ENCODE data around the gene NEURL1B.
"Not testable (repeated sequence)": the region's sequence is repeated elsewhere in the genome, so short reads cannot be mapped to it uniquely, and the experiment has no call there.

NEURL1B gene

DNA sequence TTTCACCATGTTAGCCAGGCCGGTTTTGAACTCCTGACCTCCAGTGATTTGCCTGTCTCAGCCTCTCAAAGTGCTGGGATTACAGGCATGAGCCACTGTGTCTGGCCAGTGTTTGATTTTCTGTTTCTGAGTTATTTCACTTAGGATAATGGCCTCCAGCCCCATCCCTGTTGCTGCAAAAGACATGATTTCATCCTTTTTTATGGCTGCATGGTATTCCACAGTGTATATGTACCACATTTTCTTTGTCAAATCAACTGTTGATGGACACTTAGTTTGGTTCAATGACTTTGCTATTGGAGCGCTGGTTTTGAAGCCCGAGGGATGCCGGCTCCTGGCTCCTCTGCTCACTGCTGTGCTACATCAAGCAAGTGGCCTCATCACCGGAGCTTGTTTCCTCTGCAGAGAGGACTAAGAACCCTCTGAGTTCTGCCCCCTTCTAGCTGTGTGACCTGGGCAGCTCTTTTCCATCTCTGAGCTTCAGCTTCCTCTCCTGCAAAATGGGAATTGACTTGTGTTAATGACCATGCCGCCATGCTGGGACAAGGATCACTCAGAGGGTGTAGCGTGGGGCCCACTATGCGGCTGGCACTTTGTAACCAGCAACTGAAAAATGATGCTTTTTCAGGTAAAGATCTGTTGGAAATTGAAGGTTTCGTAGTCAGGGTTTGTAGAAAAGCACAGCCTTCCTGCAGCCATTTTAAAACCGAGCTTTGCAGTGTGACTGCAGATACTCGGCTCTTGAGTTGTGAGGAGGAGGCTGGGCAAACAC lies 4.6 kb upstream of the NEURL1B start:
- no peak for DNase-seq

DNA sequence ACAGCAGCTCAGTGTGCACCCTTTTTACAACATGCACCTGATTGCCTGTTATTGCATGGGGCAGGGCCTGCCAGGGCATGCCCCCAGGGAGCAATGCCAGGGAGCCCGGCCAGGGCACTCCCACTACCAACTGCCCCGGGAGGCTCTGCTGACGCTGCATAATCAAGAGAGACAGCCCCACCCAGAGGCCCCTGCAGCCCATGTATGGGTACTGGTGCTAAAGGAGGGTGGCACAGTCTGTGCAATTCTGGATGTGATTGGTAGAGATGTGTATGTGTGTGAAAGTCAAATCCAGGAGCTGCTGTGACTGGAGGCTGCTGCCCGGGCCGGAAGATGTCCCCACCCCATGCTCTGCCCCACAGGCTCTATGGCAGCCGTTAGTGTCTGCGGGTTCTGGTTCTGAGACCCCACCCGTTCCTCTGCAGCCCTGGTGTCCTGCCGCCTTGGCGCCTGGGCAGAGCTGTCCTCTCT lies 3.9 kb upstream of the NEURL1B start:
- no peak for DNase-seq

DNA sequence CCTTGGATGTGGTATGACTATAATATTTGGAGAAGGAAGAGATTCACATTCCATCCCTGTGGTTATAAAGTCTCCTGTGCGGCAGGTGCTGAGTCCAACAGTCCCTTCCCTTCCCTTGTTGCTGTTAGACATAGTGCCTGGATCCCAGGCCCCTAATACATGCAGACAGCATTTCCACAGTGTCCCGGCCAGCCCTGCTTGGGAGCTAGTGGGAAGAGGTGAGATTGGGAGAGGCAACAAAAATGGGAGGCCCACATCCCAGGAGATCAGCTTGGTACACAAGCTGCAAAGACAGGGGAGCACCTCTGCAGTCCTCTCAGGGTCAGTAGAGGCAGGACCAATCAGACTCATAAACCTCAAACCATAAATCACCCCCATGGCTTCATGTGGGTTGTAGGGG lies 3.3 kb upstream of the NEURL1B start:
- no peak for DNase-seq

DNA sequence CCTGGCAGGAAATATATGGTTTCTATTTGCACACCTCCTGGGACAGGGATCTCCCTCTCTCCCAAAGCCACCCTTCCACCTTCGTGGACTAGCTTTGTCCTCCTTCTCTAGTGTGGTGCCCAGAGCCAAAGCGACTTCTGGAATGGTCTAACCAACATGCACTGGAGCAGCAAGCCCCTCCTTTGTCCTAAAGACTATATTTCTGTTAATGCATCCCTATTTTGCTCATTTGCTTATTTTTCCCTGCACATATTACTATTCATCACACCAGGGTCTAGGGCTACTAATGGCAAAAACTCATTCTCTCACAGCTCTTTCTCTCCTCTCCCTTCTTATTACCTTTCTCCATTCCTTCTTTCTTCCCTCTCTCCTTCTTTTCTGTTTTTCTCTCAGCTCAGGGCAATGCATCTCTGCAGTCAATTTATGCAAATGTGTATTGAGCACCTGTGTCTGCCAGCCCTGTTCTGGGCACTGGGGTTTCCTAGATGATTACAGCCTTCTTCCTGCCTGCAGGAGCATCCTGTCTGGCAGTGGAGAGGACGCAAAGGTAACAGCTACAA lies 2.8 kb upstream of the NEURL1B start:
- no peak for DNase-seq

DNA sequence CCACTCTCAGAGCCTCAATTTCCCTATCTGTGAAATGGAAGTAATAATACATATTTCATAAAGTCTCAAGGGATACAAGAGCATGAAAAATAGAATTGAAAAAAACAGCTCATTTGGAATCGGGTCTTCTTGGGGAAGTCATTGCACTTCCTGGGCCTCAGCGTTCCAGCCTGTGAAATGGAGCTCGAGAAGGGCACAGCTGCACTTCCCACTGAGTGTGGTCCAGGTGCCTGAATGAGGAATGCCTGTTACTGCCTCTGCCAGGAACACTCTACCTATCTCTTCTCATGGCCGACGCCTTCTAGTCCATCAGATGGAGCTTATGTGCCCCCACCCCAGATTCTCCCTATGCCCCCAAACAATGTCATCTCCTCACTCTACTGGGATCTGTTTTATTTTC lies 924 bp upstream of the NEURL1B start:
- no peak for DNase-seq

DNA sequence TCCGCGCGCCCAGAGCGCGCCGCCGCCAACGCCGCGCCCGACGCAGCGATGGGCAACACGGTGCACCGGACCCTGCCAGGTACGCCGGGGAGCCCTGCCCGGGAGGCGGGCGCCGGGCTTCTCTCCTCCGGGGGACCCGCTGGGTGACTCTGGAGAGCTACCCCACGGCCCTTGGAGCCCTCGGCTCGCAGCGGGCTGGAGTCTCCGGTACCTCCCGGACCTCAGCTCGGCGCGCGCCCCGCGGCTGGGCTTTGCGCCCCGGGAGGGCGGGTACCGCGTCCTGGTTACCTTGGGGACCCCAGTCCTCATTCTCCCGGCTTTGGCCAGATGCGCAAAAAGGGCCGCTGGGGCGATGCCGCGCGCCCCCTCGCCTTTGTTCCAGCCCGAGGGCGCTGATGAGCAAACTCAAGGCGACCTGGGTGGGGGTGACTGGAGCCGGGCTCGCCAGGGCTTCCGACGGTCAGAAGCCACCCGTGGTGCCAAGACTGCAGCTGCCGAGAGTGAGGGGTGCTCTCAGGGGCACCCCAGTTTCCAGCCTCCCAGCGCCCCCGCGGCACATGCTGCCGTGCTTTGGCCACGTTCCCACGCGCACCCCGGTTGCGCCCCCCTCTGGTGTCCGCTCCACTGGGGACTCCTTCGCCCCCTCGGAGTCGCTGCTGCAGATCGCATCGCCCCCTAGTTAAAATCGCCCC lies 442 bp downstream of the NEURL1B start:
- no peak for DNase-seq

DNA sequence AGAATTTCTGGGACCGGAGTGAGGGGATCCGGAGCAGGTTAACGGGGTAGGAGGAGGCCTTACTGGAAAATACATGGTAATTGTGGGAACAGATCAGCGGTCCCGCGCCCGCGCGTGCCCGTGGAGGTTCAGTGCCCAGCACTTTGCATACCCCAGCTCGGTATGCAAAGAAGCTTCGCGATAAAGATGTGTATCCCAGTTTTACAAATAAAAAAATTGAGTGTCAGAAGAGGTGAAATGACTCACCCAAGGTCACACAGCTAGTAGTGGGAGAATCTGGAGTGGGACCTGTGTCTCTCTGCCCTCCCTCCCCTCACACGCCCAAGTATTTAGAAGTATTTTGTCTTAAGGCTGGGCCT lies 967 bp downstream of the NEURL1B start:
- DNase-seq = no peak

DNA sequence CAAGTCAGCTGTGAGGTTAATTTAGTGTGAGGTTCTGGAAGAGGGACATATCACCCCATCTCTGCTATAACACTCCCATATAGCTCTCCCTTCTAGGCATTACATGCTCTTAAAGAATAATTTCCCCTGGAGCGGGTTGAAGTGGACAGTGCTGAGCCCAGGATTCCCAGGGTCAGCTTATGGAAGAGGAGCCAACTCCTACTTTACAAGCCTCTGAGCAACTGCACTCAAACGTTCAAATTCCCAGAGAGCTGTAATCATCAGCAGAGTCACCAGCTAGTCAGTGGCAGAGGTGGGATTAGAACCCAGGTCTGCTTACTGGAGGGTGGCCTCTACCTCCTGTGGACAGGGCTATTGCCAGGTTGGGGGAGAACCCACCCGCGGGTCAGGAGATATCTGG lies 1.4 kb downstream of the NEURL1B start:
- no peak for DNase-seq

DNA sequence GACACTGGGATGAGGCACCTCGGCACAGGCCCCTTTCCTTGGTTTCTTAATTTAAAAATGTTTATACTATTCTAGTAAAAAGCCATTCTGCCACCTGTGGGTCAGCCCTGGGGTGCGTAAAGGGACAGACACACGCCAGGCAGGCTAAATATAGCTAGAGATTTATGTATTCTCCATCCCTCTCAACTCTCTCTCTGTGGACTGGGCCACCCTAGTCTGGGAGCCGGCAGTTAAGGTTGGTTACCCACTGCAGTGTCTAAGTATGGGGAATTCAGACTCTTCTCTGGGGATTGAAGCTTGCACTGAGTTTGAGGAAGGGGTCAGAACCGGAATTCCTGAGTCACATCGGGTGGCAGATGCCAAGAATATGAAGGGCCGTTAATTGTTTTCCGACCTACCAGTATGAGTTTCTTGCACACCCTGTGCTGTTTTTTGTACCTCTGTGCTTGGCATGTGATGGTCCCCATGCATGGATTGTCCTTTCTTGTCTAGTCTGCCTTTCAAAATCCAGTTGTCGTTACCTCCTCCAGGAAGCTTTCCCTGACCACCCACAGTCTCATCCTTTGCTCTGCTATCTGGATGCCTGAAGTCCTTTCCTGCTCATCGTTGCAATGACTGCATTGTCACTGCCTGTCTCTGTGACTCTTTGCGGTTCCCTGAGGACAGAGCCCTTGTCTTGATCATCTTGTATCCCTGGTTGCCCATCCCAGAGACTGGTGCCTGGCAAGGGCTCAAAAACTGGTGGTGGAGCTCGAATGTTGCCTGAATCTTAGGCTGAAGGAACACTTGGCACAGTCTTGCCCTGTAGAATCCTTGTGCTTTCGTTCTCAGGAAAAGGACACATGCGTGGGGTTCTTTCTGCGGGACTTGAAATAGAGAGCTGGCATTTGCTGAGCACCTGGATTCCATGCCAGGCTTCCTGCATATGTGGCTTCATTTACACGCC lies 2.1 kb downstream of the NEURL1B start:
- no peak for DNase-seq

DNA sequence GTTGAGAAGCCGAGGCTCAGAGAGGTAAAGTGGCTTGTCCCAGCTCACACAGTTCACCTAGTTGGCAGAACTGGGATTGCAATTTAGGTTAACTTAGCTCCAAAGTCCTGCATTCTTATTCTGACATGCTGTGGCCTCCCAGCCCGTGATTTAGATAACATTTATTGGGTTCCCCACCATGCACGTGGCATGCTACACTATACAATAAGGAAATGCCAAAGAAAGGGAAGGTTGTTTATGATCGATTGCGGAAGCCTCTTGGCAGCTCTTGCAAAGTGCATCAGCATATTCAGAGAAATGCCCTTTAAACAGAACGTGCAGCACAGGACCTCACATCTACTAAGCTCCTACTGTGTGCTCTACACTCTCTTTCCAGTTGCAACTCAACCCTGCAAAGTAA lies 3.2 kb downstream of the NEURL1B start:
- DNase-seq = no peak

DNA sequence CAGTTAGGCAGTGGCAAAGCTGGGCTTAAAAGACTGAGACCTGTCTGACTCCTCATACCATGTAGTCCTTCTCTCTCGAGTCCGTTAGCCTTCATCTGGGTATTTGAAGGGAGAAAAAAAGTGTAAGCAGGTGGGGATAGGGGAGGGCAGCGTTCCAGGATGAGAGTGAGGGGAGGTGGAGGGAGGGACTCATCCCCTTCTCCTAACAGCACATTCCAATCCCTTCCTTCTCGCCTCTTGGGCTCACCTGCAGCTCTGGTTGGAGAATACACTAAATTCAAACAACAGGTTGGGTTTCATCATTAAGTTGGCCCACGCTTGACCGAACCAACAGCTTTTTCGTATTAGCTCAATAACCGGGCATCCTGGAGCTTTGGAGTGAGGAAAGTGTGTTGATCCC lies 3.6 kb downstream of the NEURL1B start:
- no peak for DNase-seq

DNA sequence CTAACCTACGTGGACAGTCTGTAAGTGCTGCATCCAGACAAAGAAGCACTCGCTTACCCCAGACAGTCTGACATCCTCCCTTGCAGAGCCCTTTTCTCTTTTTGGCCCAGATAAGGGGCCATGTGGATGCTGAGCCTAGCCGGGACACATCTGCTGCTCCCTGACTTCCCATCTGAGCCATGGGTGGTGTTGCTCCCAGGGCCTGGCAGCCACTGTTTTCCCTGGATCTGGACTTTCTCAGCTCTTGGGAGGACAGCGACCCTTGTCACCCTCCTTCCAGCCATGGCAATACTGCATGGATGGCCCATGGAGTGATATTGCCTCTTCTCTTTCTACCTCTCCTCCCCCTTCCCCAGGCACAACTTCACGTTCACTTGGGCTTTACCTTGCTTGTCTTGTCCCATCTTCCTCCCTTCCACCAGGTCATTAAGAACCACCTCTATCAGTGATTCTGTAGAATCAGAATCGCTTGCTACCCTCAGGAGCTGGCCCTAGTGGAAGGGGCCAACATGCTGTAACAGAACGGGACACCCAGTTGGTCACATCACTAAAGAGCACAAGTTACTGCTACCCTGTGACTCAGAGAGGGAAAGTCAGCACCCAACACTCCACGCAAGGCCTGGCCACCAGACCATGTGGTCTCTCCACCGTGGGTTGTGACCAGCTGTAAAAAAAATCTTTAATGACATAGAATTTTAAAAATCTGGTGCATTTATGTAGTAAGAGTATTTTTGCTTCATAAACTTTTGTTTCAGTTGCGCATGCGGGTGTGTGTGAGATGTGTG lies 4.4 kb downstream of the NEURL1B start:
- no peak for DNase-seq

DNA sequence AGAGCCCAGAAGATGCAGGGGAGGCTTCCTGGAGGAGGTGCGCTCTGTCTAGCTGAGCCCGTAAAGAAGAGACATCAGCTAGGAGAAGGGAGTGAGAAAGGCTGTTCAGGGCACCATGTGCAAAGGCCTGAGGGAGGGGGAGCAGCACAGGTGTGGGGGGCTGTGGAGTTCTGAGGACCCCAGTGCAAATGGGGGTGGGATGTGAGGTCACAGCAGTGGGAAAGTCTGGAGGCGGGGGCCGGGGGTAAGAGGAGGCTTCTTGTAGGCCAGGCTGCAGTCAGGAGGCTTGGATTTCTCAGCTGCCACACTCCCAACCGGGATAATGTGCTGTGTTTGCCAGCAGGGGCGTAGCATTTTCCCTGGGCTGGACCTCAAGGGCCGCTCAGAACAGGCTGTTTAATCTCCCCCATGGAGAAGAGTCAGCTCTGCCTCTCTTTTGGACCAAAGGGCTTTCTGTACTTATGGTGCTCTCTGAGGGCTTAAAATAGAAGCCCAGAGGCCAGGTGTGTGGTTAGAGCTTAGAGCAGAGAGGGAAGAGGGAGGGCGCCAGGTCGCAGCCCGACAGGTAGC lies 5.7 kb downstream of the NEURL1B start:
- no peak for DNase-seq

DNA sequence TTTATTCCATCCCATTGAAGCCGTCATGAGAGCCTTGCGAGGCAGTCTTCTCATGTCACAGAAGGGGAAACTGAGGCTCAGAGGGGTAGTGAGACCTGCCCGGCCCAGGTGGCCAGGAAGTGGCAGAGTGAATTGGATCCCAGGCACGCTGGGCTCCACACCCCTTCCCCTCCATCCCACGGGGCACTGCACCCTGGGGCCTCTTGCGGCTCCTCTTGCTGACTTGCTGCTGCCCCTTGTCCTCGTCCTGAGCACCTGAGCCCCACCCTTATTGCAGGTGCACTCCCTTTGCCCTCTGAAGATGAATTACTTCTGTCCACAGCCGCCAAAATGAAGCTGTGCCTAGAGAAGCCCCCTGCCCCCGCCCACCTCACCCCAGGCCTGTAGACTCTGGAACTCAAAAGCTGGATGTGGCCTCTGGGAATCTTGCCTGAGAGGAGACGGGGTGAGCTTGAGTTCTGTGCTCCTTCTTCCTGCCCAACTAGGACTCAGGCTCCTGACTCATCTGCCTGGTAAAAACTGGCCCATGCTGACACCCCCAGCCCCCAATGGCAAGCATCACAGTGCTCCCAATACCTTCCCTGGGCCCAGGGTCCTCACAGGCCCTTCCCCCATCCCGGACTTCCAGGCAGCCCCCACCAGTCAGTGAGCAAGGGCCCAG lies 6.4 kb downstream of the NEURL1B start:
- no peak for DNase-seq

DNA sequence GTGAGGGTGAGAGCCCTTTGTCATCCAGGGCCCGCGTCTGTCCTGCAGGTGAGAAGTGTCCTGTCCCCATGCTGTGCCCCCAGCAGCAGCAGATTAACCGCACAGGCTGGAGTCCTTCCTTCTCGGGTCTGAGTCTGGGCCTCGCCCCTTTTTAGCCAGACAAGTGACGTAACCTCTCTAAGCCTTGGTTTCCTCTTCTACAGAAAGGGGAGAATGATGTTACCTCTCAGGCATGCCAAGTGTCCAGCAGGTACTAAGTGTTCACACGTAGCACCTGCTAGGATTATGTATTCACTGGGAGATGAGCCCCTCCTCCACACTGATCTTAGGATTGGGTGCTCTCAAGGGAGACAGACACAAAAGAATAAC lies 6.9 kb downstream of the NEURL1B start:
- no peak for DNase-seq

DNA sequence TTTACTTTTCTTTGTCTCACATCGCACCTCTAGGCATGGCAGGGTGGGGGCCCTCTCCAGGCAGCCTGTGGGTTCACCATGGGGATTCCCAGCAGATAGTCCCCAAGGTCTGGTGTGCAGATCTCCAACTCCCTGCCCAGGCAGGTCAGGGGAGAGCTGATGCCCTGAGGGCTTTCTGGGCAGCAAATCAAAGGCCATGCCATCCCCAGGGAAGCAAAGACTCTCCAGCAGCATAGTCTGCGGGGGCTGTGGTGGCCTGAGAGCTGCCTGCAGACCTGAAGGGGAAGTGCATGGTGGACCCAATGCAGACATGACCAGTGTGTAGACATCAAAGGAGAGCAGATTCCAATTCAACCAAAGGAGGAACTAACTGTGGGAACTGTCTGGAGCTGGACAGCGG lies 7.7 kb downstream of the NEURL1B start:
- no peak for DNase-seq

DNA sequence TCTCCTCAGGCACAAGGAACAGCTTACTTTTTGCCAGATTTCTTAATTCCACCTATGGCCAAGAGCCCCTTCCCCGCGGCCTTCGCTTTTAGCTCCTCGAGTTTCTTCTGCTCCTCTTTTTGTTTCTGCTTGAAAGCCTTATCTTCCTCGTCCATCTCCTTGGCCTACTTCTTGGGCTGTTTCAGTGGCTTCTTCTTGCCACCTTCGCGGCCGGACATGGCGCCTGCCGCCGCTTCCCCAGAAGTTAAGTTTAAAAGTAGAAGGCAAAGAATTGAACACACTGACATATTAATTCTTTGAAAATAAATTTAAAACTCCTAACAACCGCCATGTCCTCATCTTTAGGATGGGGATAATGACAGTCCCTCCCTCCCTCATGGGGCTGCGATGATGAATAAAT lies 15.4 kb downstream of the NEURL1B start:
- DNase-seq = not testable (repeated sequence)

DNA sequence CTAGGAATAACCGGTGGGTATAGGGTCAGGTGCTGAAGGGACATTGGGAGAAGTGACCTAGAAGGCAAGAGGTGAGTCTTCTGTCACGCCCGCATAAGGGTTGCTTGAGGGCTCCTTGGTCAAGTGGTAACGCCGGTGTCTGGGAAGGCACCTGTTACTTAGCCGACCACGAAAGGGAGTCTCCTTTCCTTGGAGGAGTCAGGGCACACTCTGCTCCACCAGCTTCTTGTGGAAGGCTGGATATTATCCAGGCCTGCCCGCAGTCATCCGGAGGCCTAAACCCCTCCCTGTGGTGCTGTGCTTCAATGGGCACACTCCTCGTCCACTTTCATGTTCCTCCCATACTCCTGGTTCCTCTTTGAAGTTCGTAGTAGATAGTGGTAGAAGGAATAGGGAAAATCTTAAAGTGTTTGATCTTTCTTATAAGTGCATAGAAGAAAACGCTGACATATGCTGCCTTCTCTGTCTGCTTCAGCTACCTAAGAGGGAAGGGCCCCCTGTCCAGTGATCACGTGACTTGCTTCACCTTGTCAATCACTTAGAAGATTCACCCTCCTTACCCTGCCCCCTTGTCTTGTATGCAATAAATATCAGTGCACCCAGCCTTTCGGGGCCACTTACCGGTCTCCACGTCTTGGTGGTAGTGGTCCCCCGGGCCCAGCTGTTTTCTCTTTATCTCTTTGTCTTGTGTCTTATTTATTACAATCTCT lies 16.6 kb downstream of the NEURL1B start:
- not testable (repeated sequence) for DNase-seq

DNA sequence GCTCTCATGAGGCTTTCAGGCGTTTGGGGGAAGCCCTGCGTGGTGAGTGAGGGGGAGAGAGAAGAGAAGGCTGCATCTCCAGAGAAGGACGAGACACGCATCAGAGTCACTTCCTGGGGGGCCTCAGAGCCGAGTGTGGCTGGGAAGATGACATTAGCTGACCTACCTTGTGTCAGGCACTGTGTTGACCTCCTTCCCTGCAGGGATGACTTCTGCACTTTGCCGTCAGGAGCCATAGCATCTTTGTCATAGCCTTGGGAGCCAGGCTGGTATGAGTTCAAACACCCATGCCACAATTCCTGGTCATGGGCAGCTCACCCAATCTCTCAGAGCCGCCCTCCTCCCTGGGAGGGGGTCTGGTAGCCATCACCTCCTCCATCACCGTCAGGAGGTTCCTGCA lies 17.3 kb downstream of the NEURL1B start:
- DNase-seq = no peak

DNA sequence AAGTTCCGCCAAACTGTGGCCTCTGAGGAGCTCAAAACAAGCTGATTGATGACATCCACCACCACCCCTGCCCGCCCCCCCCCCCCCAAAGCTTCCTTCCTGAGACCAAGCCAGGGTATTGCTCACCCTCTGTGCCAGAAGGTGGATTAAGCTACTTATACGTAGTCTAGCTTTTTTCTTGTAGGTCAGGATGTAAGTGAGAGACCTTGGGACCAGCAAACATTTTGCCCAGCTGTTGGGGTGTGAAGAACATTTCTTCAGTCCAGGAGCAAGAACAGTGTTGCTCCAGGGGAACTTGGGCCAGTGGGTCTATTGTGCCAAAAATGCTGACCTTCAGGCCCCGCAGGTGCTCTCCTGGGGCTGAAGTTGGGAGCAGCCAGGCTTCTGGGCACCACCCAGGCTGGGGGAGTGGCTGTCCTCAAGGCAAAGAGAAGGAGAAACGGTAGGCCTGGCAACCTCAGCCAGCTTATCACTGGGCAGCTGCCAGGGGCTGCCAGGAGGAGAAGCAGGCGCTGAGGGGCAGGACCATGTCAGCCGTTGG lies 18.0 kb downstream of the NEURL1B start:
- no peak for DNase-seq

DNA sequence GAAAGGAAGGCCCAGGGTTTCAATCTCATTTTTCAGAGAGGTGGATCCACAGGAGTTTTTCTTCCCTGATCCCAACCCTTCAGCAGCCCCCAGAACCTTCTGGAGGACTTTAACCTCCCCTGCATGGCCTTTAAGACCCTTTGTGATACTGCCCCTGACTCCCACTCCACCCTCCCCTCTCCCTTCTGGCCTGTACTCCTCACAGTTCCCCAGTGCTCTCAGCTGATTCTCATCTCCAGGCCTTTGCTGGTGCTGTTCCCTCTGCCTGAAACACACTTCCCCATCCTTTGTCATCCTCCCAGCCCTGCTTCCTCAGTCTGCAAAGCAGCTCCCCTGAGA lies 18.5 kb downstream of the NEURL1B start:
- no peak for DNase-seq

Measured in CD4-positive, alpha-beta T cell treated with Interleukin-15 for 1 hour (primary cell).